HL-60 (cell line): Measurements from ENCODE around the gene CORO6.

Experiments used
- DNase-seq, 2 experiments: peaks; one replicate each; pipeline ENCODE4 v3.0.0-alpha.2; 2010 to 2020; ENCODE audit warnings: low read depth in 1 of 2, low spot score in 1 of 2
- H3K27ac ChIP-seq: fragments of 250-450 bp; sonication (Bioruptor Pico); replicated peaks from 2 replicates; pipeline ENCODE4 v1.5.1; 2020; ENCODE audit warnings: mild to moderate bottlenecking, moderate library complexity
- H3K27me3 ChIP-seq: fragments of 250-450 bp; sonication (Bioruptor Pico); 2 replicates; pipeline ENCODE4 v1.5.1; 2021; ENCODE audit warnings: mild to moderate bottlenecking, moderate library complexity; ENCODE audit not compliant: insufficient read depth, poor library complexity, severe bottlenecking
- H3K4me3 ChIP-seq: replicated peaks from 2 replicates; pipeline ENCODE4 v1.5.1; 2011; ENCODE audit warnings: mild to moderate bottlenecking, control low read depth, low read length; ENCODE audit not compliant: insufficient read depth
- CTCF ChIP-seq: IDR thresholded peaks from one replicate; pipeline ENCODE4 v1.5.1; 2011; ENCODE audit warnings: low read length, control low read depth, inconsistent platforms; ENCODE audit not compliant: insufficient read depth
- GABPA ChIP-seq: IDR thresholded peaks from 2 replicates; pipeline ENCODE4 v1.6.1; 2012; ENCODE audit warnings: low read depth
- POLR2AphosphoS5 ChIP-seq: IDR thresholded peaks from 2 replicates; pipeline ENCODE4 v1.6.1; 2012; ENCODE audit warnings: low read depth
- REST ChIP-seq: IDR thresholded peaks from 2 replicates; pipeline ENCODE4 v1.6.1; 2012; ENCODE audit warnings: low read depth; ENCODE audit not compliant: insufficient replicate concordance
- SPI1 ChIP-seq: IDR thresholded peaks from 2 replicates; pipeline ENCODE4 v1.6.1; 2012; ENCODE audit warnings: low read depth, mild to moderate bottlenecking, borderline replicate concordance

Gene CORO6

GRCh38 chr17:29643817-29644160, 21.1 kb upstream of the CORO6 start:
- H3K4me3 ChIP-seq: no peak overlapping the region
- TF ChIP-seq GABPA (no peak), REST (no peak), SPI1 (no peak), CTCF (no peak), POLR2AphosphoS5 (no peak)
- no peak overlapping the region for H3K27ac ChIP-seq
- no peak for DNase-seq
- H3K27me3 ChIP-seq: no peaks in the 10 kb centered on the region

- H3K4me3 ChIP-seq: no peak overlapping the region
- no peak for DNase-seq
- no peak overlapping the region for H3K27ac ChIP-seq
- TF ChIP-seq SPI1 (no peak), GABPA (no peak), POLR2AphosphoS5 (no peak), CTCF (no peak), REST (no peak)
- no peaks in the 10 kb centered on the region for H3K27me3 ChIP-seq
Measured at GRCh38 chr17:29642171-29642611, 19.5 kb upstream of the CORO6 start.

GRCh38 chr17:29640981-29641642, 18.4 kb upstream of the CORO6 start:
- TF ChIP-seq POLR2AphosphoS5 (no peak), SPI1 (no peak), GABPA (no peak), REST (no peak), CTCF (no peak)
- Histone ChIP-seq H3K27ac (no peak overlapping the region), H3K27me3 (no peaks in the 10 kb centered on the region), H3K4me3 (no peak overlapping the region)
- no peak for DNase-seq
